22Rv1 (cell line): ENCODE measurements around the gene KLHL30.

Source experiments
- CTCF ChIP-seq: fragments of 450-650 bp; IDR thresholded peaks from 2 replicates; pipeline ENCODE4 v1.5.1; 2017; ENCODE audit warnings: mild to moderate bottlenecking
- ZFX ChIP-seq: fragments of 450-650 bp; IDR thresholded peaks from 2 replicates; pipeline ENCODE4 v1.6.1; 2017; ENCODE audit warnings: antibody characterized with exemption, borderline replicate concordance

GRCh38 chr2:238141541-238142318, 3.3 kb downstream of the KLHL30 start:
- TF ChIP-seq CTCF (no peak), ZFX (no peak)
